Ovary (tissue), 9 donors: ENCODE results near the gene C1orf141. TPM values are rescaled to one million over a fixed set of nuclear protein-coding genes. Genes with fewer than 3 reads are reported as not detected.
"Not testable (repeated sequence)": the region's sequence is repeated elsewhere in the genome, so short reads cannot be mapped to it uniquely, and the experiment has no call there.

Experiments
- DNase-seq, 5 donors: peaks; one replicate each; pipeline ENCODE4 v3.0.0-alpha.2; 2019 to 2020
- H3K27ac ChIP-seq, 2 donors: fragments of 200-600 bp; one replicate each; pipeline versions ENCODE4 v1.5.1 to v1.8.0; 2019 to 2022
- H3K27me3 ChIP-seq: fragments of 200-600 bp; one replicate; pipeline ENCODE4 v1.8.0; 2022
- H3K36me3 ChIP-seq: fragments of 200-600 bp; sonication (generic); one replicate; pipeline ENCODE4 v1.5.1; 2019
- H3K4me1 ChIP-seq: one replicate; pipeline ENCODE4 v1.8.1; 2013; ENCODE audit warnings: mild to moderate bottlenecking, moderate library complexity; ENCODE audit not compliant: insufficient read depth
- H3K4me3 ChIP-seq: fragments of 200-600 bp; sonication (generic); one replicate; pipeline ENCODE4 v1.5.1; 2017
- H3K9me3 ChIP-seq, 2 donors: fragments of 200-600 bp in 1 of 2; sonication (generic) in 1 of 2; one replicate each; pipeline versions ENCODE4 v1.5.1 to v1.8.1; 2013 to 2019; ENCODE audit warnings: mild to moderate bottlenecking in 1 of 2, moderate library complexity in 1 of 2
- EP300 ChIP-seq: sonication (generic); formaldehyde crosslinking; IDR thresholded peaks from one replicate; pipeline ENCODE4 v1.6.1; 2017; ENCODE audit warnings: antibody characterized with exemption
- POLR2A ChIP-seq: fragments of 450-650 bp; IDR thresholded peaks from one replicate; pipeline ENCODE4 v1.6.1; 2017; ENCODE audit warnings: antibody characterized with exemption, mild to moderate bottlenecking, moderate library complexity
- WGBS, 3 donors: extraction: QIAGEN DNeasy Blood & Tissue Kit in 1 of 3; methylation state at CpG; one replicate each; pipeline versions ENCODE4 v1.1.5 to v1.1.7; 2013 to 2017; 5-methylcytosine and 5-hydroxymethylcytosine counted together
- intact Hi-C, 4 donors: fragments of 100-400 bp; cut with DNase I; formaldehyde crosslinking; loops; one replicate each; pipeline versions ENCODE4 v1.11.0 to v1.15.1; 2022 to 2023
- polyA plus RNA-seq, 2 donors: library from polyadenylated mRNA; stranded (reverse); fragments of 200-250 nt in 1 of 2; fragments of 350-450 nt in 1 of 2; fragmentation: Illumina TruSeq in 1 of 2; extraction: RNeasy Lipid Tissue Mini Kit (QIAGEN cat#74804) in 1 of 2; gene quantifications; one replicate each; pipeline ENCODE4 v1.2.3, GENCODE V29; 2013 to 2014
- total RNA-seq, 7 donors: library from RNA; depleted of rRNA in 2 of 7; stranded (reverse); fragments of >200 nt in 2 of 7; fragmentation: NEBNext Ultra II Directional in 3 of 7; extraction: Animal tissue kit (Norgen Biotek cat#: 25700) in 3 of 7; gene quantifications; one replicate each; pipeline versions ENCODE4 v1.1.0 to v1.2.4, GENCODE V29; 2016 to 2023
- TF ChIP-seq, protein P1 (sequence below), 3 donors: fragments of 450-650 bp in 2 of 3; fragments of 200-600 bp in 1 of 3; IDR thresholded peaks; one replicate each; pipeline versions ENCODE4 v1.5.1 to v1.8.0; 2016 to 2022; ENCODE audit warnings: antibody characterized with exemption in 3 of 3, mild to moderate bottlenecking in 1 of 3
- donor health status: DM: no; HTN: no; CAD: no; lungs with moderate emphysema.
- donor health status: DM: no; HTN: no; CAD: no.
- donor health status: Bipolar disorder and iron deficiency.
- donor health status: DM: yes; HTN: yes; CAD: no.
- donor health status: DM: no; HTN: no; CAD: no.
- donor health status: DM: yes; HTN: yes; CAD: no.

Gene C1orf141
- total and polyA plus RNA-seq, 9 donors: 0.24 to 11.2 (median 0.75) TPM; not detected in 3

DNA sequence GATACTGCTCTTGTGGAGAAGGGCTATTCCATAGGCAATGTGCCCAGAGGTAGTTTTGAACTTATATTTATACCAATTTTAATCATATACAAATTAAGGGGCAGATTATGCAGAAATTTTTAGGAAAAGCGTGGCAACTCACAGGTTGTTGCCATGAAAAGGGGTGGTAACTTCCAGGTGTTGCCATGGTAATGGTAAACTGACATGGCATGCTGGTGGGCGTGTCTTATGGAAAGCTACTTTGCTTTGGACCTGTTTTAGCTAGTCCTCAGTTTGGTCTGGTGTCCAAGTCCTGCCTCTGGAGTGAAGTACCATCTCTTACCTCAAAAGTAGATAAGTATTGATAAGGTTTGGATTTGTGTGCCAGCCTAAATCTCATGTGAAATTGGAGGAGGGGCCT is 23.6 kb upstream of the C1orf141 start:
- Histone ChIP-seq H3K4me3 (no peak overlapping the region), H3K4me1 (no peaks in the 10 kb centered on the region), H3K9me3 (no peaks in the 10 kb centered on the region), H3K36me3 (no peaks in the 10 kb centered on the region), H3K27me3 (no peaks in the 10 kb centered on the region), H3K27ac (no peak overlapping the region)
- no peak for DNase-seq
- intact Hi-C loops: loop anchor here in 1 of 4 donors (10.0 kb wide), 1 partner anchor 394 kb away; no protein-coding TSS in a partner anchor
- TF ChIP-seq EP300: no peak
- TF ChIP-seq POLR2A: no peak
- TF ChIP-seq, protein P1, sequence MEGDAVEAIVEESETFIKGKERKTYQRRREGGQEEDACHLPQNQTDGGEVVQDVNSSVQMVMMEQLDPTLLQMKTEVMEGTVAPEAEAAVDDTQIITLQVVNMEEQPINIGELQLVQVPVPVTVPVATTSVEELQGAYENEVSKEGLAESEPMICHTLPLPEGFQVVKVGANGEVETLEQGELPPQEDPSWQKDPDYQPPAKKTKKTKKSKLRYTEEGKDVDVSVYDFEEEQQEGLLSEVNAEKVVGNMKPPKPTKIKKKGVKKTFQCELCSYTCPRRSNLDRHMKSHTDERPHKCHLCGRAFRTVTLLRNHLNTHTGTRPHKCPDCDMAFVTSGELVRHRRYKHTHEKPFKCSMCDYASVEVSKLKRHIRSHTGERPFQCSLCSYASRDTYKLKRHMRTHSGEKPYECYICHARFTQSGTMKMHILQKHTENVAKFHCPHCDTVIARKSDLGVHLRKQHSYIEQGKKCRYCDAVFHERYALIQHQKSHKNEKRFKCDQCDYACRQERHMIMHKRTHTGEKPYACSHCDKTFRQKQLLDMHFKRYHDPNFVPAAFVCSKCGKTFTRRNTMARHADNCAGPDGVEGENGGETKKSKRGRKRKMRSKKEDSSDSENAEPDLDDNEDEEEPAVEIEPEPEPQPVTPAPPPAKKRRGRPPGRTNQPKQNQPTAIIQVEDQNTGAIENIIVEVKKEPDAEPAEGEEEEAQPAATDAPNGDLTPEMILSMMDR (IDR thresholded peaks at IDR 0.05): no peak
- 47 to 69% (median 63%) methylated on average over 2 of the region's 2 CpGs for WGBS, 3 donors

DNA sequence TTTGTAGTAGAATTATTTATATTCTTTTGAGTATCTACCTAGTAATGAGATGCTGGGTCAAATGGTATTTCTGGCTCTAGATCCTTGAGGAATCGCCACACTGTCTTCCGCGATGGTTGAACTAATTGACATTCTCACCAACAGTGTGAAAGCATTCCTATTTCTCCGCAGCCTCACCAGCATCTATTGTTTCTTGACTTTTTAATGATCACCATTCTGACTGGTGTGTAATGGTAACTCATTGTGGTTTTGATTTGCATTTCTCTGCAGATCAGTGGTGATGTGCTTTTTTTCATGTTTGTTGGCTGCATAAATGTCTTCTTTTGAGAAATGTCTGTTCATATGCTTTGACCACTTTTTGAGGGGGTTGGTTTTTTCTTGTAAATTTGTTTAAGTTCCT is 16.2 kb upstream of the C1orf141 start:
- intact Hi-C loops: loop anchor here in 1 of 4 donors (10.0 kb wide), 1 partner anchor 386 kb away; no protein-coding TSS in a partner anchor
- no peak for TF ChIP-seq EP300
- TF ChIP-seq POLR2A: no peak
- TF ChIP-seq, protein P1 (IDR thresholded peaks at IDR 0.05): no peak
- Histone ChIP-seq H3K36me3 (no peaks in the 10 kb centered on the region), H3K4me1 (no peaks in the 10 kb centered on the region), H3K4me3 (no peak overlapping the region), H3K9me3 (no peaks in the 10 kb centered on the region), H3K27me3 (no peaks in the 10 kb centered on the region), H3K27ac (no peak overlapping the region)
- DNase-seq: no peak
- WGBS, 3 donors: 82 to 84% (median 83%) methylated on average over 4 of the region's 4 CpGs

DNA sequence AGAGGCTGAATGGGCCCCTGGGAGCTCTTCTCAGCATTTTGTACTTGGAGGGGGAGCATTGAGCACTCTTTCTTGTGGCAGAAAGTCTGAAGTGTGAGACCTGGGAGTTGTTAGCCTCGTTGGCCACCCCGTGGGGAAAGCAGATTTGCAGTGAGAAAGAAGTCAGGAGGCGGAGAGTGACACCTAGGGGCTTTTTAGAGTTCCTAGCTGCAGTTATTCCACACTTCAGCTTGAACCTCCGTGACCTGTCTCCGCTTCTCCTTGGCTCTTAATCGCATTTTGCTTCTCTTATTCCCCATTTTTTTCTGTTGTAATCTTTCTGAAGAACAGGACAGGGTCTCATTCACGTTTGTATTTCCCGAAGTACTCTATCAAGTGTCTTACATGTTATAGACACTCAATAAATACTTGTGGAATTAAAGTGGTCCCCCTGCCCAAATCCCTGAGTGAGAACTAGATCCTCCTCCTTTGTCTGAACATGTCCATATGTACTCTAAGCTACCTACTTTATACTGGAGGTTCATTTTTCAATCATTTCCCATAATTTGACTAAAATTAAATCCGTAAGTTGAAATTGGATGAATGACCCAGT is 14.5 kb upstream of the C1orf141 start:
- intact Hi-C loops: loop anchor here (5.0 to 10.0 kb wide), 3 partner anchors 154 to 384 kb away; no protein-coding TSS in a partner anchor
- TF ChIP-seq, protein P1 (IDR thresholded peaks at IDR 0.05): peak; percentile 47 to 73 (median 70)
- TF ChIP-seq EP300 (no peak), POLR2A (no peak)
- no peaks in the 10 kb centered on the region for H3K36me3 ChIP-seq
- no peaks in the 10 kb centered on the region for H3K27me3 ChIP-seq
- WGBS, 3 donors: 14 to 15% (median 14%) methylated on average over 9 of the region's 9 CpGs
- H3K4me3 ChIP-seq: no peak overlapping the region
- no peaks in the 10 kb centered on the region for H3K4me1 ChIP-seq
- DNase-seq: peak; percentile 49 to 66 (median 58)
- H3K9me3 ChIP-seq: no peaks in the 10 kb centered on the region
- no peak overlapping the region for H3K27ac ChIP-seq

DNA sequence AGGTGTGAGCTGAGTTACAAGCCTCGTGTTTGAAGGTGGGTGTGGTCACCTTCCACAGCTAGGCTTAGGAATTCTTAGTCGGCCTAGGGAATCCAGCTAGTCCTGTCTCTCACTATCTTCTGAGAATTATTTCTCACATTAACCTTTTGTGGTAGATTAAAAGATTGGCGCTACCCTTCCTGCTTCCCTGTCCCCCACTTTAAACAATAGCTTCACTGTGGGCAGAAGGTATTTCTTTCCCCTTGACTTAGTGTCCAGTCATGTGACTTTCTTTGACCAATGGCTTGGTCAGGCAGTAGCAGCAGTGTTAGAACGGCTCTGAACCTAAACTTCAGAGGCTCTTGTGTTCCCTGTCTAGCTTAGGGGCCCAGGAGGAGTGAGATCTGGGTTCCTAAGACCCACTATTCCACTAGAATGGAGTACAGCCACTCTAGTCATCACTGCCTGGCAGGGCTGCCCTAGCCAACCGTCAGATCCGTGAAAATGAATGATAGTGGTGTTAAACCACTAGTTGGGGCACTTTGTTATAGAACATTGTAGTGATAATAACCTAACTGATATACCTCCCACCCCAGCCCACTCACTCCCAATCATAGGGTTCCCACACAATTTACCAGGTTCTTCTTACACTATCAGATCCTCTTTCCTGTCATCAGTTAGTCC is 13.9 kb upstream of the C1orf141 start:
- WGBS, 3 donors: 41 to 56% (median 44%) methylated on average over 6 of the region's 6 CpGs
- Histone ChIP-seq H3K36me3 (no peaks in the 10 kb centered on the region), H3K27ac (no peak overlapping the region), H3K9me3 (no peaks in the 10 kb centered on the region), H3K27me3 (no peaks in the 10 kb centered on the region), H3K4me3 (no peak overlapping the region), H3K4me1 (no peaks in the 10 kb centered on the region)
- intact Hi-C loops: loop anchor here (5.0 to 10.0 kb wide), 3 partner anchors 154 to 384 kb away; no protein-coding TSS in a partner anchor
- TF ChIP-seq POLR2A (no peak), EP300 (no peak)
- TF ChIP-seq, protein P1 (IDR thresholded peaks at IDR 0.05): no peak
- no peak for DNase-seq

DNA sequence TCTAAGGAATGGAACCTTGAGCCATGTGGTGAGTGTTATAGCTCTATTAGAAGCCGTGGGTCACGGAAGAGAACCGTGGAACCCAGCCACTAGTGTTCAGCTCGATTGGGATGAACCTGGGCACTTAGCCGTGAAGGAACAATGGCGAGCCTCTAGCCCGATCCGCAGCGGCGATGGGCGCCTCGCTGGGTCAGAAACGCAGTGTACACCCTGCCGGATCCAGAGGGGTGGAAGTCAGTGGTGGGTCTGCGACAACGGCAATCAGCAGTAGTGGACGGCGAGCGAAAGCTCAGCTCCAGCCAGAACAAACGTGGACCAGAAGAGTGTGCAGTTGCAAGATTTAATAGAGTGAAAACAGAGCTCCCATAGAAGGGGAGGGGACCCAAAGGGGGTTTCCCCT is 13.2 kb upstream of the C1orf141 start:
- H3K4me3 ChIP-seq, H3K4me1 ChIP-seq, H3K9me3 ChIP-seq, H3K27me3 ChIP-seq, H3K27ac ChIP-seq, H3K36me3 ChIP-seq, DNase-seq: not testable (repeated sequence)
- intact Hi-C loops: loop anchor here (5.0 to 10.0 kb wide), 3 partner anchors 153 to 383 kb away; no protein-coding TSS in a partner anchor
- WGBS, 3 donors: 89 to 91% (median 90%) methylated on average over 20 of the region's 20 CpGs
